Mesodermal cell (in vitro differentiated cells): ENCODE measurements around the gene CAMK2B.

ENCODE experiments used
- H3K27ac ChIP-seq: 2 replicates; pipeline ENCODE4 v1.7.0; 2013; ENCODE audit warnings: mild to moderate bottlenecking, low read depth, low read length, moderate library complexity; ENCODE audit not compliant: severe bottlenecking
- H3K36me3 ChIP-seq: 2 replicates; pipeline ENCODE4 v1.7.1; 2013; ENCODE audit warnings: mild to moderate bottlenecking, low read length, moderate library complexity; ENCODE audit not compliant: control insufficient read depth, insufficient read depth
- H3K4me1 ChIP-seq: one replicate; pipeline ENCODE4 v1.7.1; 2013; ENCODE audit warnings: mild to moderate bottlenecking, low read length; ENCODE audit not compliant: insufficient read depth, control insufficient read depth, poor library complexity, severe bottlenecking
- H3K4me3 ChIP-seq: 2 replicates; pipeline ENCODE4 v1.7.0; 2013; ENCODE audit warnings: low read length, control low read depth, mild to moderate bottlenecking; ENCODE audit not compliant: insufficient read depth, poor library complexity, severe bottlenecking; ENCODE audit errors: extremely low read depth
- H3K9me3 ChIP-seq: 2 replicates; pipeline ENCODE4 v1.7.1; 2013; ENCODE audit warnings: mild to moderate bottlenecking, low read length, moderate library complexity; ENCODE audit not compliant: control insufficient read depth
- WGBS, 2 experiments: methylation state at CpG; one replicate each; pipeline ENCODE4 v1.1.5; 2013; ENCODE audit warnings: missing lambda C conversion rate in 2 of 2; ENCODE audit not compliant: insufficient coverage in 2 of 2; 5-methylcytosine and 5-hydroxymethylcytosine counted together

CAMK2B gene

DNA sequence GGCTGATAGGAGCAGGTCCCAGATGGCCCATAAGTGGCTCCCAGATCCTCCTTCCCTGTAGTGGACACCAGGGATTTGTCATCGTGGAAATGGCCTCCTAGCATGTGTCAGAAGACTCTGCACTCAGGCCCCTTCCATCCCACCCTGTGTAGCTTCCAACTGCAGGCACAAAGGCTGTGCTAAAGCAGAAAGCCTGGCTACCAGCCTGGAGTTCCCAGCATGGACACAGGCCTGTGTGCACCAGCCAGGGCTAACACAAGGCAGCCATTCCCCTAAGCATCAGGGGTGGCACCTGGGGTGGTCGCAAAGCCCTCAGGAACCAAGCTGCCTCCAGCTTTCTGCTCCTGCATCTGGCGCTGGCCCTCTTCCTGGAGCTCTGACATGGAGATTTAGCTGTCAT lies 4.5 kb upstream of the CAMK2B start:
- Histone ChIP-seq H3K4me3 (no peak overlapping the region), H3K36me3 (no peaks in the 10 kb centered on the region), H3K9me3 (no peaks in the 10 kb centered on the region), H3K27ac (no peak overlapping the region), H3K4me1 (peaks cover 5% of the 10 kb centered on the region)
- 93 to 94% methylated on average over 2 to 3 of the region's 3 CpGs for WGBS, 2 experiments

DNA sequence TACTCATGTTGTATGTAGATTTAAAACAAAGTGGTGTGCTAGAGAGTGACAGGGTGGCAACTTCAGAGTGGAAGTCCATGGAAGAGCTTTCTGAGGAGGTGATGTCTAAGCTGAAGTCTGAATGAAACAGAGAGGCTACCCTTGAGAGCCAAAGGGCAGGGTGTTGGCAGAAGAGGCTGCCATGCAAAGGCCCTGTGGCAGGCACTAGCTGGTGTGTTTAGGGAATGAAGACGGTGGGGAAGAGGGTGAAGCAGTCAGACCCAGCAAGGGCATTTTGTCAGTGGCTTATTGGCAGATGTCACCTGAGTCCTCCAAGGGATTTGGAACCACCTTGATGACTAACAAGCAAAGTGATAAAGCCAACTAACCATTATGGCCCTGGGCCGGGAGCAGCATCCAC lies 3.7 kb upstream of the CAMK2B start:
- H3K36me3 ChIP-seq, result no peaks in the 10 kb centered on the region
- no peak overlapping the region for H3K27ac ChIP-seq
- no peak overlapping the region for H3K4me3 ChIP-seq
- H3K4me1 ChIP-seq, result peaks cover 8% of the 10 kb centered on the region
- H3K9me3 ChIP-seq, result no peaks in the 10 kb centered on the region
- WGBS, 2 experiments, result 51 to 100% methylated on average over 1 to 2 of the region's 2 CpGs

DNA sequence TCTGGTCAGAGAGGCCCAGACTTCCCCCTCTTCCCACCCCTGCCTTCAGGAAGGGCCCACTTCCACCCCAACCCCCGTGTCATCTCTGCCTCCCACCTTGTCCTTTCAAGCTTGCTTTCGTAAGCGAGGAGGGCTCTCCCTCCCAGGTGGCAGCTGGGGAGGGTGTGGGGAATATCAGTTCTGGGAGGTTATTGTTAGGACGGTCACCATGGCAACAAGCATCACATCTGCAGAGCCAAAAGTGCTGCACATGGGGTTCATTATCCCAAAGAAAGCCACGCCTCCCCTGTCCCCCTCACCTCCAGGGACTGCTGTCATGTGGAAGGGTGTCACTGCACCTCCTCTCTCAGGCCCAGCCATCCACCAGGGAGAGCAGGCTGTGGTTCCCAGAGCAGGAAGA lies 2.6 kb upstream of the CAMK2B start:
- 75% methylated on average over 2 of the region's 5 CpGs; no CpG with 5 or more reads in 1 of the 2 experiments for WGBS, 2 experiments
- no peak overlapping the region for H3K27ac ChIP-seq
- H3K4me3 ChIP-seq, result no peak overlapping the region

DNA sequence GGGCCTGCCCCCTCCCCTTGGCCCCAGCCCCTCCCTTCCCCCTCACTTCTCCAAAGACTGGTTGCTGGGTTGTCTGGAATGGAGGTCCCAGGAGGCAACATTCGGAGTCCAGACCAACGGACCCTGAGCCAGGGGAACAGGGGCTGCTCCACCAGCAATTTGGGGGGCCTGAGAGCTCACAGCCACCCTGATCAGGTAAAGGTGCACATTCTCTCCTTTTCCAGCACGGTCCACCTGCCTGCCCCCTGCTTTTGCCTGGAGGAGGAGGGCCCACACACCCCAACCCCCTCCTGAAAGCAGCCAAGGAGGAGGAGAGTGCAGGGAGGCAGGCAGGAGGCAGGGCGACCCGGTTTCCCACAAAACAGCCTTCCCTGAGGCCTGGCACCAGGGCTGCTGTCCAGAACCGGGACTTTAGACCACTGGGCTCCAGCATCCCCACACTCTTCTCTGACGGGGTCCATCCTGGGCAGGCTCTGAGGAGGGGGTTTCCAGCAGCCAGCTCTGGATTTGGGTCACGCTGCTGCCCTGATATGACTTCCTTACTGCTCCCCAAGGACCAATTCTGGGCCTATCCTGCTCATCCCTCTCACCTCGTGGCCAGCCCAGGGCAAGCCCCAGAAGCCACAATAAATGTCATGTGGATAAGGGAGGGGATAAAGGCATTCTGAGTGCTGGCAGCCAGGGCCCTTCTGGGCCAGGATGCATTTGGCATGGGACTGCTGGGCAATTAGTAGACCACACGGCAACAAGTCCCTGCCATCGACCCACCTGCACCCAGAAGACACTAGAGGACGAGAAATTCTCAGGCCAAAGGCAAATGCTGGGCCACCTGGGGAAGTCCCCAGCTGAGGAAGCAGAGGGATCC lies 1.1 kb upstream of the CAMK2B start:
- Histone ChIP-seq H3K4me1 (peaks cover 5% of the 10 kb centered on the region), H3K27ac (no peak overlapping the region), H3K4me3 (no peak overlapping the region), H3K36me3 (no peaks in the 10 kb centered on the region), H3K9me3 (no peaks in the 10 kb centered on the region)
- WGBS, 2 experiments, result 65 to 76% methylated on average over 8 of the region's 12 CpGs

More for the DNA sequence above, 2.6 kb upstream of the CAMK2B start:
- H3K9me3 ChIP-seq, result no peaks in the 10 kb centered on the region
- H3K36me3 ChIP-seq, result no peaks in the 10 kb centered on the region
- peaks cover 5% of the 10 kb centered on the region for H3K4me1 ChIP-seq

DNA sequence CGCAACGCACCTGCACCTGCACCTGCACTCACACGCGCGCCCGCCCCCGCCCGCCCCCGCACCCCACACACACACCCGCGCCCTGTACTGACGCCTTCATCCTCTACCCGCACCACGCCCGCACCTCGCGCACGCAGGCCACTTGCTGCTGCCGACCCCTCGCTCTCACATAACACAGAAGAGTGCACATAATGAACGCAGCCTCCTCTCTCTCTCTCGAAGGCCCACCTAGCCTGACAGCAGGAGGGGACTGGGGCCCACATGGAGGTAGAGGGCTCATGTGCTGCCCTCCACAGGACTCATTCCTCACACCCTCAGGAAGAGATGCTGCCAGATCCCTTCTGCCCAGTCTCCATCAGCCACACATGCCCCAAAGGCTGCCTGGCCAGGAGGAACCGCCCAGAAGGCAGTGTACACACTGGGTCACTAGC lies 432 bp upstream of the CAMK2B start:
- H3K27ac ChIP-seq, result no peak overlapping the region
- H3K4me3 ChIP-seq, result no peak overlapping the region

DNA sequence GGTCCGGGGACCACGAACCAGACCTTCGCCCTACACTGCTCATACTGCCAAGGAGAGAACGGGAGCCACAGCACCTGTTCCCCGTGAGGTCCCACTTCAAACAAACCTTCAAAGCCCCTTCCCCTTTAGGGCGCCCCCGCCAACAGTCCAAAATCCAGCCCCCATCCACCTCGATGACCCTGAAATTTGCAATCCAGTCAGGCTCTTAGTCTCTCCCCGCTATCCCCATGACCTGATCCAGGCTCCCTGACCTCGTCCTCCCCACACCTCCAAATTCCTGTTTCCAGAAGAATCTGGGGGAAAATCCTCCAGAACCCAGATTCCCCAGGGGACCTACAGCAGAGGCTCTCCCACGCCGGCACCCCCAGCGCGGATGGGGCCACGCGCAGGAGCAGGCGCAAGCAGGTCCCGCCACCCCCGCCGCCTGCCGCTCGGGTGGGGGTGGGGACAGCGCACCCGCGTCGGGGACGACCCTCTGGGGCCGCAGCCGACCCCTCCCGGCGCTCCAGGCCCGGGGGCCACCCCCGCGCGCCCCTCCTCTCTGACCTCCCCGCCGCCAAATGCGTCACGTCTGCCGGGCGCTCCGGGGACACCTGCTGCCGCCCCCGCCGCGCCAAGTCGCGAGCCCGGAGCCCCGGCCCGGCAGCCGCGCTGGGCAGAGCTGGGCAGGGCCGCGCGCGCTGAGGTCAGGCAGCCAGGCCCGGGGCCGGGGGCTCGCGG lies 753 bp downstream of the CAMK2B start:
- H3K4me1 ChIP-seq, result peaks cover 5% of the 10 kb centered on the region
- WGBS, 2 experiments, result 7 to 10% methylated on average over 39 to 50 of the region's 61 CpGs
- H3K9me3 ChIP-seq, result no peaks in the 10 kb centered on the region
- peak overlapping the region; percentile 18 for H3K4me3 ChIP-seq
- H3K27ac ChIP-seq, result no peak overlapping the region
- H3K36me3 ChIP-seq, result no peaks in the 10 kb centered on the region

More for the DNA sequence above, 432 bp upstream of the CAMK2B start:
- WGBS, 2 experiments, result 4 to 8% methylated on average over 5 to 9 of the region's 23 CpGs
- H3K36me3 ChIP-seq, result no peaks in the 10 kb centered on the region
- no peaks in the 10 kb centered on the region for H3K9me3 ChIP-seq
- peaks cover 5% of the 10 kb centered on the region for H3K4me1 ChIP-seq

DNA sequence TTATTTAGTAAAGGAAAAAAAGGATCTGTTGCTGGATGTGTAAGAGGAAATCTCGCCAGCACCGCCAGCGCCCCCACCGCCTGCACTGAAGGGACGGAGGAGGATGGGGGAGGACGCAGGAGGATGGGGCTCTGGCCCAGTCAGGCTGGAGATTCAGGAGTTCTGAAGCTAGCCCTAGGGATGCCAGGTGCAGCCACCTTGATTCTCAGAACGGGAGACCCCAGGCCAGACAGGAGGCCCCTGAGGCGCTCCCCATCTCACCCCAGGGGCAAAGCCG lies 1.3 kb downstream of the CAMK2B start:
- Histone ChIP-seq H3K36me3 (no peaks in the 10 kb centered on the region), H3K4me1 (peaks cover 5% of the 10 kb centered on the region), H3K27ac (no peak overlapping the region), H3K9me3 (no peaks in the 10 kb centered on the region), H3K4me3 (no peak overlapping the region)
- 15 to 26% methylated on average over 2 to 8 of the region's 9 CpGs for WGBS, 2 experiments

DNA sequence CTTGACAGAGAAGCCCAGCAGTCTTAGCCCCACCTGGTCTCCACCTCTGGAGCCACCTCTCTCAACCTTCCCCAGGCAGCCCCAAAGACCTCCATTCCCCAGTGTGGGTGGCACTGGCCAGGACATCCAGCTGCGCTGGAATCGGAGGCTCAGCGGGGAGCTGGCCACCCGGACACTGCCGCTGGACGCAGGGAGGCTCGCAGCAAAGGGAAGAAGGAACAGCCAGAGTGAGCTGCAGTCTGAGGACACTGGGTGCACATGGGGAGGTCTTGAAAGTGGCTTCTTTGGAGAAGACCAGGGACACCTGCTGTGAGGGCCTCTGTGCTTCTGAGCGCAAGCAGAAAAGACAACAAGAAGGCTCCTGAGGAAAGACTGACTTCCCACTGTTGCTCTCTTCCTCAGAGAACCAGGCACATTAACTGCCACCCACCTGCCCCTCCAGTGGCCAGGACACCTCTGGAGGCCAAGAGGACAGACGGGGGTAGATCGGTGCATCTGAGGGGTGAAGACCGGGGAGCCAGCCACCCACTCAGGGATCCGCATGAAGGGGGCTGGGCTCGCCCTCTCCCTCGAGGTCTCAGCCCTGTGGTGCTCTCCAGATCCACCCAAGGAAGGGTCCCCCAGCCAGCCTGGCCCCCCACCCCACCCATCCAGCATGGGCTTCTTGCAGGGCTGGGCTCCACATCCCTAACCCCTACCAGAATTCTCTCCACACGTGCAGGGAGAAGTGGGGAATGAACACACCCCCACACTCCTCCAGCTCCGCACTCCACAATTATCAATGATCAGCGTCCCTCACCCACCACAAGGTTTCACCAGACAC lies 1.8 kb downstream of the CAMK2B start:
- 90 to 94% methylated on average over 10 to 12 of the region's 17 CpGs for WGBS, 2 experiments
- Histone ChIP-seq H3K36me3 (no peaks in the 10 kb centered on the region), H3K4me3 (no peak overlapping the region), H3K9me3 (no peaks in the 10 kb centered on the region), H3K4me1 (peaks cover 5% of the 10 kb centered on the region), H3K27ac (no peak overlapping the region)

DNA sequence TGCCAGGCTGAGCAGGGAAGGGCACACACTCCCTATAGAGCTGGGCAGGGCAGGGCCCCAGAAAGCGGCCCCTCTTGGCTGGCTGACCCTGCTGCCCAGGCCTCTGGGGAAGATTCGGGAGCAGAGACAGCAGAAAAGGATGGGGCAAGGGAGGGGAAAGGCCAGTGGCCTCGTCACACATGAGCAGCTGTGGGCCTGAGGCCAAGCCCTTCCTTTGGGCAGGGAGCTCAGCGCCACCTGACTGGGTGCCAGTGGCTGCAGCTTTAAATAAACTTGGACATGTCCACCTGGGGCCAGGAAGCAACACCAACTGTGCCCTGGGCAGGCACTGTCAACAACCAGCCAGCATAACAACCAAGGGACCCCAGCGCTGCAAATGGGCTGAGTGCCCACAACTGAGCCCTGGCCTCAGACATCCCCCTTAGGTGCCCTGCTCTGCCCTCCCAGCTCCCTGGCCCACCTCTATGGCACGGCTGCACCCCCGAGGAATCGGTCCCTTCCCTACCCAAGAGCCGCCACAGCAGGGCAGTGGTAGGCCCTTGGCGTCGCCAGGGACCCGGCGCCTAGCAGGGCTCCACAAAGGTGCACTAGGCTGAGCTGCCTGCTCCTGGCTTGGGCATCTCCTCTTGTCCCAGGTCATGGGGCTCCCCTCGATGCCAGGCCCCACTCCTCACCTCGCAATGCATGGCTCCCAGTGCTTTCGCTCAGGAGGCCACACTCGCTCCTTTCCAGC lies 2.6 kb downstream of the CAMK2B start:
- Histone ChIP-seq H3K9me3 (no peaks in the 10 kb centered on the region), H3K4me3 (no peak overlapping the region), H3K4me1 (peaks cover 5% of the 10 kb centered on the region), H3K36me3 (no peaks in the 10 kb centered on the region), H3K27ac (no peak overlapping the region)
- WGBS, 2 experiments, result 90 to 92% methylated on average over 16 of the region's 17 CpGs

DNA sequence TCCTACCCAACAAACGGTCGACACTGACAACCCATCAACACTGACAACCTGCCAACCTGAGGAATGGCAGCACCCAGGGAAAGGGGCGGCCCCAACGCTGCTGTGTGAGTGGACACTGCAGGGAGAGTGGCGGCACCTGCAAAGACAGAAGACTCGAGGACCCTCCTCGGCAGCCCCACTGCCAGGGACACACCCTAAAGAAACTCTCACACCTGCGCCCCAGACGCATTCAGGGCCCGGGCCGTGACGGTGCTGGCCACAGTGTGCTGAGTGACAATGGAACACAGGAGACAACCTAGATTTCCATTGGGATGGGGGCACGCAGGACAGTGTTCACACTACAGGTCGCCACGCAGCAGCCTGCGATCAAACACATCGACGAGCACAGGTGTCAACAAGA lies 3.6 kb downstream of the CAMK2B start:
- Histone ChIP-seq H3K9me3 (no peaks in the 10 kb centered on the region), H3K4me1 (peaks cover 5% of the 10 kb centered on the region), H3K36me3 (no peaks in the 10 kb centered on the region), H3K27ac (no peak overlapping the region), H3K4me3 (no peak overlapping the region)
- WGBS, 2 experiments, result 90 to 92% methylated on average over 8 to 9 of the region's 18 CpGs
